Neural progenitor cell (in vitro differentiated cells): ENCODE measurements around the gene HHAT.

Source experiments
- EZH2 ChIP-seq: fragments of 200-600 bp; sonication (generic); IDR thresholded peaks from 2 replicates; pipeline ENCODE4 v1.6.1; 2017; ENCODE audit warnings: antibody characterized with exemption, mild to moderate bottlenecking, moderate library complexity
- TF ChIP-seq, protein P1 (sequence below): fragments of 200-600 bp; sonication (generic); IDR thresholded peaks from 2 replicates; pipeline ENCODE4 v1.5.1; 2017; ENCODE audit warnings: antibody characterized with exemption, mild to moderate bottlenecking

DNA sequence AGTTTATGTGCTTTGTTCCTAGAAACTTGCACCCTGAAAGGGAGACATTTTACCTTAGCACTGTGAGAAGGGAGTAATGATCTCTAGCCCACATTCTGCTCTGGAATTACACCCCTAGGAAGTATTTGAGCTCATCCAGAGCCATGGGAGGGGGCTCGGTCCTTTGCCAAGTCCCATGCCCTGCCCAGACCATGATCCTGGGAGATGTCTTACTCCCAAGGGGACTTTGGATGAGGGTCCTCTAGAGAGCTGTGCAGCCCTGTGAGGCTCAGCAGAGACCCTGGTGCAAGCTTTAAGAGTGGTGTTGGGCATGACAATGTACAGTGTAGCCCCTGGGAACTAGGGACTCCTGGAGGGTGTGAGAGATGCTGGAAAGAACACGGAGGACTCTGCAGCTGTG, 241.4 kb downstream of the HHAT start:
- TF ChIP-seq, protein P1, sequence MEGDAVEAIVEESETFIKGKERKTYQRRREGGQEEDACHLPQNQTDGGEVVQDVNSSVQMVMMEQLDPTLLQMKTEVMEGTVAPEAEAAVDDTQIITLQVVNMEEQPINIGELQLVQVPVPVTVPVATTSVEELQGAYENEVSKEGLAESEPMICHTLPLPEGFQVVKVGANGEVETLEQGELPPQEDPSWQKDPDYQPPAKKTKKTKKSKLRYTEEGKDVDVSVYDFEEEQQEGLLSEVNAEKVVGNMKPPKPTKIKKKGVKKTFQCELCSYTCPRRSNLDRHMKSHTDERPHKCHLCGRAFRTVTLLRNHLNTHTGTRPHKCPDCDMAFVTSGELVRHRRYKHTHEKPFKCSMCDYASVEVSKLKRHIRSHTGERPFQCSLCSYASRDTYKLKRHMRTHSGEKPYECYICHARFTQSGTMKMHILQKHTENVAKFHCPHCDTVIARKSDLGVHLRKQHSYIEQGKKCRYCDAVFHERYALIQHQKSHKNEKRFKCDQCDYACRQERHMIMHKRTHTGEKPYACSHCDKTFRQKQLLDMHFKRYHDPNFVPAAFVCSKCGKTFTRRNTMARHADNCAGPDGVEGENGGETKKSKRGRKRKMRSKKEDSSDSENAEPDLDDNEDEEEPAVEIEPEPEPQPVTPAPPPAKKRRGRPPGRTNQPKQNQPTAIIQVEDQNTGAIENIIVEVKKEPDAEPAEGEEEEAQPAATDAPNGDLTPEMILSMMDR: no peak
- TF ChIP-seq EZH2: no peak
